HepG2 (cell line): ENCODE data around the gene FPGS. TPM values are rescaled to one million over a fixed set of nuclear protein-coding genes. Genes with fewer than 3 reads are reported as not detected.

ENCODE experiments used
- CBX1 ChIP-seq: IDR thresholded peaks from one replicate; pipeline ENCODE4 v1.6.1; 2016; ENCODE audit warnings: antibody characterized with exemption, low read depth
- CEBPB ChIP-seq: IDR thresholded peaks from 2 replicates; pipeline ENCODE4 v1.6.1; 2011; ENCODE audit warnings: low read depth, low read length, improper control_type of control experiment, borderline replicate concordance
- CEBPG ChIP-seq: IDR thresholded peaks from 2 replicates; pipeline ENCODE4 v1.6.1; 2016
- EP300 ChIP-seq, 3 experiments: sonication (generic) in 1 of 3; formaldehyde crosslinking in 1 of 3; IDR thresholded peaks; 2 replicates each; pipeline versions ENCODE4 v1.5.1 to v1.6.1; 2011 to 2020; ENCODE audit warnings: low read depth in 2 of 3, low read length in 2 of 3, borderline replicate concordance in 1 of 3, improper control_type of control experiment in 1 of 3, mild to moderate bottlenecking in 1 of 3, missing genetic modification reagents in 1 of 3, moderate library complexity in 1 of 3
- ESRRA ChIP-seq: sonication (generic); formaldehyde crosslinking; IDR thresholded peaks from 2 replicates; pipeline ENCODE4 v1.5.1; 2020; ENCODE audit warnings: mild to moderate bottlenecking, low read depth, missing genetic modification reagents
- FOSL2 ChIP-seq: sonication (generic); formaldehyde crosslinking; IDR thresholded peaks from 2 replicates; pipeline ENCODE4 v1.4.0; 2020; ENCODE audit warnings: missing genetic modification reagents
- FOXK2 ChIP-seq: fragments of 450-650 bp; IDR thresholded peaks from 2 replicates; pipeline ENCODE4 v1.6.1; 2016
- LCORL ChIP-seq, 2 experiments: fragments of 450-650 bp in 1 of 2; sonication (generic) in 1 of 2; formaldehyde crosslinking in 1 of 2; IDR thresholded peaks; 2 replicates each; pipeline versions ENCODE4 v1.5.0 to v1.6.1; 2017 to 2020; ENCODE audit warnings: antibody characterized with exemption in 1 of 2, missing genetic modification reagents in 1 of 2
- MED1 ChIP-seq: sonication (generic); formaldehyde crosslinking; IDR thresholded peaks from 2 replicates; pipeline ENCODE4 v1.4.0; 2020; ENCODE audit warnings: missing genetic modification reagents
- MNT ChIP-seq: fragments of 450-650 bp; IDR thresholded peaks from 2 replicates; pipeline ENCODE4 v1.6.1; 2016
- RARA ChIP-seq: IDR thresholded peaks from 2 replicates; pipeline ENCODE4 v1.6.1; 2016; ENCODE audit warnings: missing genetic modification reagents, missing compliant biosample characterization
- RXRA ChIP-seq: sonication (generic); formaldehyde crosslinking; IDR thresholded peaks from 2 replicates; pipeline ENCODE4 v1.5.1; 2020; ENCODE audit warnings: missing genetic modification reagents
- RXRB ChIP-seq: IDR thresholded peaks from 2 replicates; pipeline ENCODE4 v1.6.1; 2016; ENCODE audit warnings: borderline replicate concordance, missing genetic modification reagents, missing compliant biosample characterization
- U2AF2 ChIP-seq: fragments of 200-400 bp; formaldehyde crosslinking; IDR thresholded peaks from 2 replicates; pipeline ENCODE4 v1.6.1; 2017; ENCODE audit warnings: low read depth, mild to moderate bottlenecking, low read length
- USF2 ChIP-seq, 2 experiments: sonication (generic) in 1 of 2; formaldehyde crosslinking in 1 of 2; IDR thresholded peaks; 2 replicates each; pipeline versions ENCODE4 v1.5.1 to v1.6.1; 2011 to 2020; ENCODE audit warnings: borderline replicate concordance in 1 of 2, low read depth in 1 of 2, low read length in 1 of 2, mild to moderate bottlenecking in 1 of 2, missing genetic modification reagents in 1 of 2, moderate library complexity in 1 of 2
- ZFP90 ChIP-seq: sonication (generic); formaldehyde crosslinking; IDR thresholded peaks from 2 replicates; pipeline ENCODE4 v1.8.0; 2022; ENCODE audit warnings: missing genetic modification reagents, mild to moderate bottlenecking, inconsistent platforms, borderline replicate concordance
- ZKSCAN8 ChIP-seq: IDR thresholded peaks from 2 replicates; pipeline ENCODE4 v1.6.1; 2016; ENCODE audit warnings: borderline replicate concordance, missing genetic modification reagents, missing compliant biosample characterization
- ZNF317 ChIP-seq: sonication (generic); formaldehyde crosslinking; IDR thresholded peaks from 2 replicates; pipeline ENCODE4 v1.5.0; 2020; ENCODE audit warnings: mild to moderate bottlenecking, missing genetic modification reagents
- ZNF549 ChIP-seq: sonication (generic); formaldehyde crosslinking; IDR thresholded peaks from 2 replicates; pipeline ENCODE4 v1.5.0; 2020; ENCODE audit warnings: missing genetic modification reagents
- ZNF644 ChIP-seq: IDR thresholded peaks from 2 replicates; pipeline ENCODE4 v1.6.1; 2016; ENCODE audit warnings: low read depth
- polyA plus RNA-seq, 8 experiments: library from polyadenylated mRNA; depleted of rRNA in 3 of 8; stranded (reverse) in 7 of 8; unstranded in 1 of 8; fragments of >200 nt; fragmentation: Illumina TruSeq in 4 of 8; extraction: Trizol in 4 of 8; gene quantifications; 2 replicates each; pipeline versions ENCODE4 v1.2.1 to v1.2.3, GENCODE V29; 2011 to 2016; ENCODE audit warnings: low read depth in 4 of 8, missing spikeins in 1 of 8, mixed read lengths in 1 of 8; ENCODE audit not compliant: insufficient read depth in 1 of 8
- total RNA-seq, 5 experiments: library from RNA; depleted of rRNA; stranded (reverse); fragments of >200 nt; fragmentation: Illumina TruSeq; extraction: Trizol; gene quantifications; 2 replicates each; pipeline ENCODE4 v1.2.3, GENCODE V29; 2016; ENCODE audit warnings: low read depth in 1 of 5
- TF ChIP-seq, protein P1 (sequence below): sonication (generic); formaldehyde crosslinking; IDR thresholded peaks from 2 replicates; pipeline ENCODE4 v1.4.0; 2020; ENCODE audit warnings: missing genetic modification reagents, borderline replicate concordance
- TF ChIP-seq, protein P2 (sequence below): sonication (generic); formaldehyde crosslinking; IDR thresholded peaks from 2 replicates; pipeline ENCODE4 v1.5.0; 2020; ENCODE audit warnings: mild to moderate bottlenecking, missing genetic modification reagents, borderline replicate concordance

FPGS gene
- total and polyA plus RNA-seq, 2 of the 13 experiments (the other 11 are each of a cell fraction or from before 2014, with no cell fraction given), result 35.6 to 36.8 TPM

- TF ChIP-seq, protein P1, sequence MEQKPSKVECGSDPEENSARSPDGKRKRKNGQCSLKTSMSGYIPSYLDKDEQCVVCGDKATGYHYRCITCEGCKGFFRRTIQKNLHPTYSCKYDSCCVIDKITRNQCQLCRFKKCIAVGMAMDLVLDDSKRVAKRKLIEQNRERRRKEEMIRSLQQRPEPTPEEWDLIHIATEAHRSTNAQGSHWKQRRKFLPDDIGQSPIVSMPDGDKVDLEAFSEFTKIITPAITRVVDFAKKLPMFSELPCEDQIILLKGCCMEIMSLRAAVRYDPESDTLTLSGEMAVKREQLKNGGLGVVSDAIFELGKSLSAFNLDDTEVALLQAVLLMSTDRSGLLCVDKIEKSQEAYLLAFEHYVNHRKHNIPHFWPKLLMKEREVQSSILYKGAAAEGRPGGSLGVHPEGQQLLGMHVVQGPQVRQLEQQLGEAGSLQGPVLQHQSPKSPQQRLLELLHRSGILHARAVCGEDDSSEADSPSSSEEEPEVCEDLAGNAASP (CRISPR knock-in tag), result peak; percentile 91; the same call in 1 of the 2 replicates
- TF ChIP-seq ESRRA (CRISPR knock-in tag) (peak; percentile 68), MNT (0 out of 2 replicates have a peak, but pooled peaks have one; percentile 31), U2AF2 (no peak), FOSL2 (CRISPR knock-in tag) (peak; percentile 89), ZNF317 (peak; percentile 20; the same call in 1 of the 2 replicates), EP300 (IDR thresholded peaks at IDR 0.05; ENCODE audit: low read depth in 2 of 2, low read length in 2 of 2) (peak in 1 of 2 experiments; percentile 47; a peak in 1 of 4 replicates), EP300 (CRISPR knock-in tag; IDR thresholded peaks at IDR 0.05; ENCODE audit: borderline replicate concordance) (no peak), CEBPB (no peak), MED1 (CRISPR knock-in tag) (peak; percentile 53), ZKSCAN8 (CRISPR knock-in tag) (peak; percentile 63; the same call in 1 of the 2 replicates), RARA (CRISPR knock-in tag) (peak; percentile 82), LCORL (IDR thresholded peaks at IDR 0.05) (no peak), LCORL (CRISPR knock-in tag; IDR thresholded peaks at IDR 0.05) (peak; percentile 61; the same call in 1 of the 2 replicates), RXRB (peak; percentile 82), FOXK2 (peak; percentile 60; the same call in 1 of the 2 replicates), RXRA (CRISPR knock-in tag) (peak; percentile 66; the same call in 1 of the 2 replicates), USF2 (IDR thresholded peaks at IDR 0.05; ENCODE audit: low read depth, low read length) (no peak), USF2 (CRISPR knock-in tag; IDR thresholded peaks at IDR 0.05; ENCODE audit: borderline replicate concordance) (0 out of 2 replicates have a peak, but pooled peaks have one; percentile 38), CEBPG (peak; percentile 32; the same call in 1 of the 2 replicates), CBX1 (no peak), ZFP90 (CRISPR knock-in tag) (no peak), ZNF549 (no peak), ZNF644 (peak; percentile 12; the same call in 1 of the 2 replicates)
- TF ChIP-seq, protein P2, sequence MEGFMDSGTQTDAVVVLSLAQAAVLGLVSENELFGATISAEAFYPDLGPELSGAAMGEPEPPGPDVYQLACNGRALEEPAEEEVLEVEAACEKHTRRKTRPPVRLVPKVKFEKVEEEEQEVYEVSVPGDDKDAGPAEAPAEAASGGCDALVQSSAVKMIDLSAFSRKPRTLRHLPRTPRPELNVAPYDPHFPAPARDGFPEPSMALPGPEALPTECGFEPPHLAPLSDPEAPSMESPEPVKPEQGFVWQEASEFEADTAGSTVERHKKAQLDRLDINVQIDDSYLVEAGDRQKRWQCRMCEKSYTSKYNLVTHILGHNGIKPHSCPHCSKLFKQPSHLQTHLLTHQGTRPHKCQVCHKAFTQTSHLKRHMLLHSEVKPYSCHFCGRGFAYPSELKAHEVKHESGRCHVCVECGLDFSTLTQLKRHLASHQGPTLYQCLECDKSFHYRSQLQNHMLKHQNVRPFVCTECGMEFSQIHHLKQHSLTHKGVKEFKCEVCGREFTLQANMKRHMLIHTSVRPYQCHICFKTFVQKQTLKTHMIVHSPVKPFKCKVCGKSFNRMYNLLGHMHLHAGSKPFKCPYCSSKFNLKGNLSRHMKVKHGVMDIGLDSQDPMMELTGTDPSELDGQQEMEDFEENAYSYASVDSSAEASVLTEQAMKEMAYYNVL, result peak; percentile 60; the same call in 1 of the 2 replicates
These were observed 46.2 kb downstream of the FPGS start (continued) for GRCh38 chr9:127848756-127849504.
